GM21390 (cell line): ENCODE results near the gene FEZF1.

Experiments used
- ATAC-seq: cut with Tn5 transposase; IDR thresholded peaks from one replicate; pipeline ENCODE4 v1.9.1; 2021; ENCODE audit not compliant: unreplicated experiment

FEZF1 gene

DNA sequence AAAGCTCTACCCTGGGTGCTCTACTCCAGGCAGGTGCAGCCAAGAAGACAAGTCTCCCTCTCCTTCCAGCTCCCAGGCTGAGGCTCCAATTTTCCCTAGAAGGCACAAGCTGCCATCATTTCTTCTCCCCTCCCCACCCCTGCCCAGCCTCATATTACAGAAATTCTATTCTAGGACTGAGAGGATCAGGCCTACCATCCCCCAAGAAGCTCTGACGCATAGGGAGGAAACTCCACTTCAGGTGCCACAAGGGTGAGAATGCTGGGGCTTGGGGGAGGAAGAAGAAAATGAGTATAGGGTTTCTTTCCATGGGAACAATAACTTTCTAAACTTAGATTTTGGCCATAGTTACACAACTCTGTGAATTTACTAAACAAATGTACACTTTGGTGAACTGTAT, 35.3 kb downstream of the FEZF1 start:
- no peak for ATAC-seq

DNA sequence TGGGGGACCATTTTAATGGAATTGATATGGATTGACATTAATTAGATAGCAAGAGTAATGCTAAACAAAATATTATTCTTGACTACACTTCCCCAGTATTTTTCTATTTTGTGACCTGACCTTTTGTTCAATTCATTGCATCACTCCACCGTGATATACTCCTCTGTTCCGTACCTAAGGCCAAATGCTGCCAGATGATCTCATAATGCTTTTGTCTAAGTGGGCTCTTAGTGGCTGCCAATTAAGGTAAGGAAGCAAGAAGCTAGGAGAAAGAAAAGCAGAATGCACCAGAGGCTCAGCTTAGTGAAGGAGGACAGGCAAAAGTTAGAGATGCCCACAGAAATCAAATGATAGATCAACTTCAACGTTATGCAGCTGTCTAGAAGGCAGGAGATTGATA, 36.4 kb downstream of the FEZF1 start:
- ATAC-seq, result no peak

DNA sequence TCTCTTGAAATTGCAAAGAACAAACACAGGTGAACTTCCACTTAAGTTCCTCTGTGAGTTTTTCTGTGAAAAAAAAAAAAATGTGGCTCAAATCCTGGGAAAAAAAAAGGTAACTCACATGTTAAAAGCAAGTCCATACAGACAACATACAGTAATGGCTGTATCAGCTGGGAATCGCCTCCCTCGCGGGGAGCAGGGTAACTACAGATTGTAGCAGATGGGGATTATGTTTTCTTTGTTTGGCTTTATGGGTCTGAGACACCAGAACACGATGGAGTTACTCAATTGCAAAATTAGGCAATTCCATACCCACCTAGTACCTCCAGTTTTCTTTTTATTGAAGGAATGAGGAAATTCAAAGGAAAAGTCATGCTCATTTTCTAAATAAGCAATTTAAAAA, 42.3 kb downstream of the FEZF1 start:
- ATAC-seq, result no peak

DNA sequence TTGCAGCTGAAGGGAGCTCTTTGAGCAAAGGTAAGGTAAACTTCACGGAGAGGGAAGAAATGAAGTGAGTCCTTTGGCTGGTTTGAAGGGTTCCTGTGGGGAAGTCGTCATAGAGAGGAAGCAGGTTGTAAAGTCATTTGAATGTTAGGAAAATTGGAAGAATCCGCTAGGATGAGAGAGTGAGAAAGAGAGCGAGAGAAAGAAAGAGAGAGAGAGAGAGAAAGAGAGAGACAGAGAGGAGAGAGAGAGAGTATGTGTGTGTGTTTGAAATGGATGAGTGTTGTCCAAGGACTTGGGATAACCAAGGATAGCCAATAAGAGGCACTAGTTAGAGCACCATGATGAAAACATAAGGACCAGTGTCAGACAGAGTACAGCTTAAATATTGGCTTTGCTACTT, 43.1 kb downstream of the FEZF1 start:
- ATAC-seq, result no peak

DNA sequence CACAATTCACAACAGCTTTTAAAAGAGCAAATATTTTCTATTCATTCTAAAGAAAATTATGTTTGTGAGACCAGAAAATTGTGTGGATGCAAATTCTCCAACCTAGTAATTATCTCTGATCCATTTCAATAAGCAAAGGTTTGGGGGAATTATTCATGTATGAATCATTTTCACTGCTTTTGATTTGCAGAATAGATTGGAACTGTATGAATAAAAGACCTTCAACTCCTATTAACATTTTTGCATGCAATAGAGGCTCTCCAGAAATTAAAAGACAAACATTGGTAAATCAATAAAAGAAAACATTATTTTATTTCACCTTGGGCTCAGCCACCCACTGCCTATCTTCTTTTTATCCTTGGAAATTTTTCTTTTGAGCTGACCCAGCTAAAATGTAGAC, 43.5 kb downstream of the FEZF1 start:
- no peak for ATAC-seq

DNA sequence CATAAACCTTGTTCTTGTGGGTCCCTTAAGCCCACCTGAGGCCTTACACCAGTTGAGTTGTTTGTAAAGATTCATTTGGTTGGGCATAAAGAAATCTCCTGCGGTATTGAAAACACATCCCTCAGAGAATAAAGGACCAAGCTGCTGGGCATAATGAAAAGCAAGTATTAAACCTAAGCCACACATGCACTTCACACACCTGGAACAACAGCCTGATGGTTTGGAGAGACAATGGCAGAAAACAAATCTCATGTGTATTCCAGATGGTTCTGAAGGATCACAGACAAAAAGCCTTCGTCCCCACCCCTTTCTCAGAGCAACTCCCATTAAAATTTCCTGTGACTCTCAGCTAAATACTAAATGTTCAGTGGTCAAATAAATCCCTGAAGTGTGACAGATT, 44.2 kb downstream of the FEZF1 start:
- no peak for ATAC-seq

DNA sequence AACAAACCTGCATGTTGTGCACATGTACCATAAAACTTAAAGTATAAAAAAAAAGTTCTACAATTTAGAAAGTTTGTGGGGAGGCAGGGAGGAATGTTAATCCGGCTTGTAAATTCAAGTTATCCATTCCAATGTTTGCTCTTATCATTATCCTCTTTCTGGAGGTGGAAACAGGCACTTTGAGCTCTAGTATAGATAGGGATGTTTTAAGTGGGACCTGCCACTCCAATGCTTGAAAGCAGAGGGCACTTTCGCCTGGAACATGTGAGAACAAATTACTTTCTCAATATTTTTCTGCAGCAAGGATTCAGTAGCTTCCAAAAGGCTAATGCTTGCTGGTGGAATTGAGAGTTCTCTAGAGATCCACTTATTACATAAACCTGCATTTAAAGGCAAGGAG, 45.6 kb downstream of the FEZF1 start:
- ATAC-seq, result no peak

DNA sequence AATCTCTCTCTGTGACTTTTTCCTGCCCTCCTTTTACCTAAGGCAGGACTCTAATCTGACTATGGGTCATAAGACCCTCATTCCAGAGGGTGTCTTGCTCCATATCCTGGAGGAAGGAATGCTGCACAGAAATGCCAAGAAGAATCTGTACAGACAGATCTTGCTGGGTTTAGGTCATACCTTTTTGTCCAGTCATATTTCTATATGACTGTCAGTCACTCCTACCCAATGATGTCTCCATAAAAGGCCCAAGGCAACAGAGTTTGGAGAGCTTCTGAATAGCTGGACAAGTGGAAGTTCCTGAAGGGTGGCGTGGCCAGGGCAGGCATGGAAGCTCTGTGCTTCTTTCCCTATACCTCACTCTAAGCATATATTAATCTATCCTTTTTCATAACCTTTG, 47.5 kb downstream of the FEZF1 start:
- ATAC-seq, result no peak

DNA sequence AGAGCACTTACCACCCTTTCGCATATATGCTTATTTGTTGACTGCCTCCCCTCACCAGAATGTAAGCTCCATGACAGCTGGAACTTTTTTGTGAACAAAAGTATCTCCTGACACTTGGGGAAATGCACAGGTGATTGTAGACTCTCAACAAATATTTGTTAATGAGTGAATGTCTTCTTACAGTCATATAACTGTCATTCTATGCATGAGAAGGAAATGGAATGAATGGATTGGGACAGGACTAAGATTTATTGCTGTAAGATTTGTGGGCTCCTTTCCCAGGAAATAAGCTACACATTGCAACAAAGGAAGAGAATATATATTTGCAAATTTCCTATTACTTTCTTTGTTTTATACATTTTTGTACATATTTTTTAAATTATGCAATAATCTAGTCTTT, 48.5 kb downstream of the FEZF1 start:
- no peak for ATAC-seq

DNA sequence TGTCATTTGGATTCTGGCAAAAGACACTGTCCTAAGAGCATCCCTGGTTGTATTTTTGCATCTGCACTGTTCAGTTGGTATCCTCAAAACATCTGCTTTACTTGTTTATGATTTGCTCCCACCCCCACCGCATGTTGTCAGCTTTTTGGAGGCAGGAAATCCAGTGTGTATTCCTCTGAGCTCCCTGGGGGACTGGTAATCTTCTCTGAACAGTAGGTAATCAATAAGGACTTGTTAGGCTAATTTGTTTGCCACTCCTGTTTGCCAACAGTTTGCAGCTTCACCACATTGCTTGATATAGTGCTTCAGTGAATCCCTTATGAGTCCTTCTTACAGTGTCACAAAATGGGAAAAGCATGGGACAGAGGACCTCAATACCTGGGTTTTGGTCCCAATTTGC, 49.1 kb downstream of the FEZF1 start:
- no peak for ATAC-seq
